NCI-H1105 (cell line): Measurements from ENCODE around the gene MIPOL1.
"Not testable (repeated sequence)": the region's sequence is repeated elsewhere in the genome, so short reads cannot be mapped to it uniquely, and the experiment has no call there.

Experiments
- DNase-seq: peaks from one replicate; lab custom pipeline; 2025; lab: John Stamatoyannopoulos, UW

The MIPOL1 gene

DNA sequence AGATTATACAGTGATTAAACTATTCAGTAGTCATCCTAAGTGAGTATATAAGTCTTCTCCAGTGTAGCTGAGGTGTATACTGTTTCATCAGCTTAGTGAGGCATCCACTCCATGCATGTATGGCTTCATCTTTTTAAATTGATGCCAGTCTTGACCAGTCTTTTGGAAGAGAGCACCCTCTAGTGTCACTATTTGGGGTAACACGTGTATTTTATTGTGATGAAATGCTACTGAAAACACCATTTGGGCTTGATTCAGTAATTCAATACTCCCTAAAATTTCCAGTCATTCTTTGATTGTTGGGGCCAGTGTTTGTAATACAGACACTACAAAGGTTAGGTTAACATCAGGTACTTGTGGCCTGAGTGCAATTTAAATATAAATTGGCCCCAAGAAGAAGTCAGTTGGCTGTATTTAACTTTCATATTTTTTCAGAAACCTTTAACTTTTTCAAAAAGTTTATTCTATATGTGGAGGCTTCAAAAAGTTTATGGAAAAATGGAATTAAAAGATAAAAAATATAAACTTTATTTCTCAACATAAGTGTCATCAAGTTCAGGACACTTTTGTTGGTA lies 35.3 kb downstream of the MIPOL1 start:
- DNase-seq: peak; percentile 54

DNA sequence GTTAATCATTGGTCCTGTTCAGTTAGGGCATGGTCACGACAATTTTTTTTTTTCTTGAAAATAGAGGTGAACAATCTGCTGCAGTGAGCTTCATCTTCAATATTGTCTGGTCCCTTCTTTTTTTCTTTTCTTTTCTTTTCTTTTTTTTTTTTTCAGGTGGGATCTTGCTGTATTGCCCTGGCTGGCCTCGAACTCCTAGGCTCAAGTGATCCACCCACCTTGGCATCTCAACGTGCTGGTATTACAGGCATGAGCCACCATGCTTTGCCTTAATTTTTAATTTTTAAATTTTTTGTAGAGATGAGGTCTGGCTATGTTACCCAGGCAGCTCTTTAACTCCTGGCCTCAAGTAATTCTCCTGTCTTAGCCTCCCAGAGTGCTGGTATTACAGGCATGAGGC lies 36.5 kb downstream of the MIPOL1 start:
- no peak for DNase-seq

DNA sequence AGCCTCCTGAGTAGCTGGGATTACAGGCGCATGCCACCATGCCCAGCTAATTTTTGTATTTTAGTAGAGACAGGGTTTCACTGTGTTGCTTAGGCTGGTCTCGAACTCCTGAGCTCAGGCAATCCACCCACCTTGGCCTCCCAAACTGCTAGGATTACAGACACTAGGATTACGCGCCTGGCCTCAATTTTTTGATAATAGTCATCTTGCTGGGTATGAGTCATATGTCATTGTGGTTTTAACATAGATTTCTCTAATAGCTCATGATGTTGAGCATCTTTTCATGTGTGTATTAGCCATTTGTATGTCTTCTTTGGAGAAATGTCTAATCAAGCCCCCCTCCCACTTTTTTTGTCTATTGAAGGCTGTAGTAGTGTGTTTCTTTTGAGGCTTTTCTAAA lies 38.3 kb downstream of the MIPOL1 start:
- DNase-seq: not testable (repeated sequence)

DNA sequence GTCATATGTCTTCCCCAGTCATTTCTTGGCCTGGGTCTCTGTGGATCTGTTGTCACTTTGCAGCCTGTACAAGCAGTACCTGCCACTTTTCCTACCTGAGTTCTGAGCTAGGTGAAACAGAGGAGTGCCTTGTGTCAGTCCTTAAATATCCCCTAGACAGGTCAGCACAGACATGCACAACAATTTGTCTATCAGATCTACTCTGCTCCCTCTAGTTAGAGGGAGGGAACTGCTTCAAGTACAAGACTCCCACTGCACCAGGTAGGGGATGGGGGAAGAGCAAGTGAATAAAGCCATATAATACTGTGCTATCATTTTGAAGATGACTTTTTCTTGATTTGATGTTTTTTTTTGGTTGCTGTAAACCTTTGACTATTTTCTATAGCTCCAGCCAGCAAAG lies 39.4 kb downstream of the MIPOL1 start:
- no peak for DNase-seq

DNA sequence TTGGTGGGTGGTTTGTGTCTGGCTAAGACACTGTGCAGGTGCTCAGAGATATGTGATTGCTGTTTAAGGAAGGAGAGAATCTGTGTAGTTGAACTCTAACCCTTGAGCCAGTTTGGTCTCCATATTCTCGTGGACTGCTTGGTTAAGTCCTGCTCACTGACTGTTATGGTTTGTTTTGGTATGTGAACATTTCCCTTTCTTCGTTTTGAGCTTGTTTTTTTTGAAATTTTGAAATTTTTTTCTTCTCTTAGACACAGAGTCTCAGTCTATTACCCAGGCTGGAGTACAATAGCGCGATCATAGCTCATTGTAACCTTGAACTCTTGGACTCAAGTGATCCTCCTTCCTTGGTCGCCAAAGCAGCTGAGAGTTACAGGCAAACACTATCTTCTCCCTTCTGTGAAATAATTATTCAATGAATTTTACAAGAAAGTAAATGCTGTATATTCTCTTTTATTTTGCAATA lies 40.0 kb downstream of the MIPOL1 start:
- no peak for DNase-seq

DNA sequence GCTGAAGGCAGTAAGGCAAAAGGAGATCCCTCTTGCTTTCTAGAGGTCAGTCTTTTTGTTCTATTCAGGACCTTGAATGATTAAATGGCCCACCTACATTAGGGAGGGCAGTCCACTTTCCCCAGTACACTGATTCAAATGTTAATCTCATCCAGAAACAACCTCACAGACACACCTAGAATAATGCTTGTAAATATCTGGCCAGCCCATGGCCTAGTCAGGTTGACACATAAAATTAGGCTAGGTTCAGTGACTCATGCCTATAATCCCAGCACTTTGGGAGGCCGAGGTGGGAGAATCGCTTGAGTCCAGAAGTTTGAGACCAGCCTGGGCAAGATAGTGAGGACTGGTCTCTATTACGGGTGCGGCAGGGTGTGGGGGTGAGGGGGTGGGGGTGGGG lies 43.5 kb downstream of the MIPOL1 start:
- DNase-seq: no peak

DNA sequence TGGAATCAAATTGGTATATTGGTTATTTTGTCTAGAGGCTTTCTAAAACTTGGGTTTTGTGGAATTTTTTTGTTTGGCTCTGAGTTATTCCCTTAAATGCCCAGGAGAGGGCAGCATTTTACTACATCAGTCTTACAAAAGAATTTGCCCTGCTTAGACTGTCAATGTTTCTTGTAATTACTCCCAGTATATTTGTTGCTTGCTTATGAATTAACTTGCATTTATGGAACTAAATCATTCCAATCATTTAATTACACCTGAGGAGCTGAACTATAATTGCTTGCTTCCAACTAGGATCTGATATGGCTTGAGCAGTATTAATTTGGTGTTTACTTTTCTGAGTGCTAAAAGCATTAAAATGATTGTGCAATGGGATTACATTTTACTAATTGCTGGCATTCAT lies 48.7 kb downstream of the MIPOL1 start:
- peak; percentile 87 for DNase-seq

DNA sequence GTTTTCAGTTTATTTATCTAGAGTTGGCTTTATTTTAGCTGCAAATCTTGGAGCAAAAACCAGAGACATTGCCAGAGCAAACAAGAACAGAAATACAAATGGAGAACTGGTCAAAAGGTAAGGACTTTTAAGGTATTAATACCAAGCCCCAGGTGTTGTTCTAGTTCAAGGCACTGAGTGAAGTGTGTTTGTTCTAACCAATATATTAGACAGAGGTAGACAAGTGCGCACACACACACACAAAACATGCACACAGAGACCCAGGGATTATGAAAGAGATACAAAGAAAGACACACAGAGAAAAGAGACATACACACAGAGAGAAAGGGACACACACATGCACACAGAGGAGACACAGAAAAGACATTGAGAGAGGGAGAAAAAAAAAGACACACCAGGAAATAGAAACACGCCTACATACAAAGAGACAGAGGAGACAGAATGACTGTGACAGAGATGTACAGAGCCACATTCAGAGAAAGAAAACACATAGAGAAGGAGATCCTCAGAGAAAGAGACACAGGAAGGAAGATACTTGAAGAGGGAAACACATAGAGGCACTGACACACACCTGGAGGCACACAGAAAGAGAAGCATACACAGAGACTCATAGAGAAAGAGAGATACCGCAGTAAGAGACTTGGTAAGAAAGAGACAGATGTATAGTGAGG lies 50.2 kb downstream of the MIPOL1 start:
- DNase-seq: no peak

DNA sequence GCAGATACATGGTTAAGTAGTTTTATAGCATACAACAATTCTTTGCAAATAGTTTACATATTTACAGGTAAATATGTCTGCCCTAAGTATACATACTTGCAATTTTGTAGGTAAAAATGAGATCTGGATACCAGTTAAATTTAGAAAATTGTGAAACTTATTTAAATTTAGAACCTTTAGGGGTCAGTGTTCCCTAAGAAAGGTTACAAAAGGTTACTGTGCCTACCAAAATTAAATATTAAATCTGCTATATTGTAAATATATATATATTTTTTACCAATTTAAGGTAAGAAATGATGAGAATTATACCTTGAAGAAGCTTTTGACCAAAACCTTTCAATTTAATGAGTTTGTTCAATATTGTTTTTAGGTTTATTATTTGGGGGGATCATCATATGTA lies 54.0 kb downstream of the MIPOL1 start:
- peak; percentile 25 for DNase-seq

DNA sequence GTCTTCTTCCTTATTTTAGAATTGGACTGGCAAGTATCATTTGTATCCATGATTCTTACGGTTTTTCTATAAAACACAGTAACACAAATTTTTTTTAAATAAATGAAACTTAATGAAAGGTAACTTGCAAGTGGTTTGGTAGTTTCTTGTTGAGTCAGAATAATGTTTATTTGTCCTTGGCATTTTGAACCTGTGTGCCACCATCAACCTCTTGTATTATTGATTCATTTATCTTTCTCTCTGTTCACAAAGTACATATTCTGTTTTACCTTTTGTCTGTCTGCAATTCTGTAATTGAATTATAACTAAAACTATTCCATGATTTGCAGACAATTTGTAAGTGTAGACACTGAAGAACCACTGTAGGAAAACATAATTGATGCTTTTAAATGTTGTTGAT lies 54.7 kb downstream of the MIPOL1 start:
- DNase-seq: no peak

DNA sequence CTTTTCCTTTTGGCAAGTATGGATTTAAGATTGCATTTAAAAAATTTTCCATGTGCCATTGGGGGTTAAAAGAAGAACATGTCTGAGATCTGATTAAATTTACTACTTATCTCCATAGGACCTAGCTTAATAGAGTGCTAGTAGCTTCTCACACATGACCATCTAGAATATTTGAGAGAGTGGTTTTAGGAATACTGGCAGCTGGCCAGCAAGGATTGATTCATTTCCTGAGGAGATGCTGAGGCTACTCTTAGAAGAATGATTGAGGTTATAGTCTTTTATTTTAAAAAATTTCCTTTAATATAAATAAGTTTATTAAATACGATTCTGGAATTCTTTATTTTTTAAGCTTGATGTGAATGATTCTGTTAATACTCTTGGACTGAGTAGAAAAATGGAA lies 56.2 kb downstream of the MIPOL1 start:
- peak; percentile 22 for DNase-seq

DNA sequence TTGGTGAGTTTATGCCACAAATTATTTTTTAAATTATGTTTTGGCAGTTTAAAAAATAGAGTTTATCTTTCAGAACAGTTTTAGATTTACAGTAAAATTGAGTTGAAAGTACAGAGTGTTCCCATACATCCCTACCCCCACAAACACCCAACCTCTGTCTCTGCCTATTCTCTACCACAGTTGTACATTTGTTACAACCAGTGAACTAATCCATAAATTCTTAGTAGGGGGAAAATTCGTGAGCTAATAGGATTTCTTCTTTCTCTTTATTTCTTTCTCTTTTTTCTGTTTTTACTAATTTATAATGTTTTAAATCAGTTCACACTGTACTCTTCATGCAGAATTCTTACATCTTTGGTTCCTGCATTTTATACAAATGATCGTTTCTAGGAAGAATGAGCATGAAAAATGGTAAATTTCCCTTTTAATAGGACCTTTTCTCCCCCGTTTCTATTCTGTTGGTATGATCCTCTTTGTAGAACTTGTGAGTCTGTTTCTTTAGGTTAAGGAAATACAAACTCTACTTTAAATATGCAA lies 56.7 kb downstream of the MIPOL1 start:
- no peak for DNase-seq

DNA sequence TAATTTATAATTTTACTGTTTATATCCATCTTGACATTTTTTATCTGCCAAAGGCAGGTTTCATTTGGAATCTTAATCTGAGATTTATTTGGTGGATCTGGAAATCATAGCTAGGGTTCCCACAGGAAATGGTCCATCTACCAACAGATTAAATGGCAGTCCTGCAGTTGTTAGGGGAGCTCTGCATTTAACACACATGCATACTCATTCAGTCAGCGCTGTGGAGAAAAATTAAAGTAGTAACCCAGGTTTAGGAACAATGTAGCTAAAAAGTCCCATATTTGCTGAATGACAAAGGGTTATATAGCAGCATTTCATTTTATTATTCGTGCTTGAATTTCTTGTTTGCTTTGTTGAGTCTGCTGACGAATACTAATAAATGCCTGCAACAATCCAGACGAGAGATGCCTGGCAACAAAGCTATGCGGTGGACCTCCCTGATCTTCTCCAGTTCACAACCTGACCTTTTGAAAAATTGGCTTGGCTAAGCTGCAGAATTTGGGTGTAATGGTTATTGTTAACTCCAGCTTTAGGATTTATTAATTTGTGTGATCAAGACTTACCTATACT lies 59.8 kb downstream of the MIPOL1 start:
- no peak for DNase-seq

DNA sequence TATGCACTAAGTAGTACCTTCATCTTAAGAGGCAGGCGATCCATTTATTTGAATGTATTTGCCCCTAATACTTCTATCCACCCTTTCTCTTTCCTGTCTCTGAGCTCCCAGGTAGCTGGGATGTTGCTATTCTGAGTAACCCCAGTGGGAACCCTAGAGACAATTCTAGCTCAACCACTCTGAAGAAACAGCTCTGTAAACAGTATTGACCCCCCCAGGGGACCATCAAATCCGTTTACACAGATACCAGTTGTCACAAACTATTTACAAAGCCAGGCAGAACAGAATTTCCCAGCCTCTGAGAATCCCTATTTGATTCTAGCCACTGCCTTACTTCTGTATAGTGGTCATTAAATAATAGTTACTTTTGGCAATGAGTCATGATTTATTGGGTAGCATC lies 64.9 kb downstream of the MIPOL1 start:
- DNase-seq: no peak

DNA sequence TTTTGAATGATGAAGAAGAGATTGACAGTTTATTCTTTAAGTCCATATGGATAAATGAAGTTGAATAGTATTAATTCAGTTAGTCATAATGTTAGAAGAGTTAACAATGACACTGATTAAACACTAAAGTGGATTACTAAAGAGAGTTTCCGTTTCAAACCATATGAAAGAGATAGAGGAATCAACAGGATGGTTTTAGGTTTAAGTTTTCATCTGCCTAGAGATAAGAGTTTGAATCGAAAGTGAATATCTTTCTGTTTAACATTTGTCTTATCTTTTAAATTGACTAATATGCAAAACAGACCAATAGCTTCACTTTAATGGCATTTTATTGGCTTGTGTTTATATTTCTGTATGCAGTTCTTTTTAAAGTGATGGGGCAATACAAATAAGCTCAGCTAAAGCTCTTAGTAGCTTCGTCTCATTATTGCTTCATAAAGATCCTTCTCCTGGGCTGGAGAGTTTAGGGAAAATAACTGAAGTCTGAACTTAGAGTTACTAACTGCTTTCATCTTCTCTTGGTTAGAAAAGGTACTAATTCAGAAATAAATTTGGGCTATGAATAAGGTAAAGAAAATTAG lies 66.0 kb downstream of the MIPOL1 start:
- DNase-seq: no peak

DNA sequence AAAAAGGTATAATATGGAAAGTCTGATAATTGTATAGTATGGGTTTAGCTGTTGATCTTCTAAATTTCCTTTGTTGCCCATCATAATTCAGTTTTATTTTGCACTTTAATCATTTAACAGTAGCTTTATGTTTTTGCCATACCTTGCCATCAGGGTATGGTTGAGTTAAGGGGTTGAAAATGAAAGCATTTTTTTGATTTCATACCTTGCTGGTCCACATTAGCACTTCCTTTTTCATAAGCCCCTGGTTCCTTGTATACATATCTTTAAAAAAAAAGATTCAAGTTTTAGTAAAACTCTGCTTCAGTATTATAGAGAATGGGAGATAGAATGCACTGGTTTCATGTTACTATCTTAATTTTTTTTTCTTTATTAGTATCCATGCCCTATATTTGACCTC lies 71.1 kb downstream of the MIPOL1 start:
- no peak for DNase-seq

DNA sequence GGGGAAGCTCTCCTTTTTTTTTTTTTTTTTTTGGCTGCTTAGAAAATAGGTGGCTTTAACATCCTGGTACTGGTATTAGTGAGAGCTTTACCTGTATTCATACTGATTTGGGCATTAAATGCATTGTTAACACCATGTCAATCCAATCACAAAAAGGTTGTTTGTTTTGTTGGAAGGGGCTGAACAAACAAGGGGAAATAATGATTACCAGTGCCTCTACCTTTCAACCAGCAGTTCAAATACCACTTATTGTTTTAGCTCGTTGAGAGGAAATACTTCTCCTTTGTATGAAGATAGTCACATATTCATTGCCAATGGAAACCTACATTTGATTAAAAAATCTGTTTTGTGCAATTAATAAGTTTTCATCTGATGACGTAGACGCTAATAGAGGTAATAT lies 72.9 kb downstream of the MIPOL1 start:
- no peak for DNase-seq

DNA sequence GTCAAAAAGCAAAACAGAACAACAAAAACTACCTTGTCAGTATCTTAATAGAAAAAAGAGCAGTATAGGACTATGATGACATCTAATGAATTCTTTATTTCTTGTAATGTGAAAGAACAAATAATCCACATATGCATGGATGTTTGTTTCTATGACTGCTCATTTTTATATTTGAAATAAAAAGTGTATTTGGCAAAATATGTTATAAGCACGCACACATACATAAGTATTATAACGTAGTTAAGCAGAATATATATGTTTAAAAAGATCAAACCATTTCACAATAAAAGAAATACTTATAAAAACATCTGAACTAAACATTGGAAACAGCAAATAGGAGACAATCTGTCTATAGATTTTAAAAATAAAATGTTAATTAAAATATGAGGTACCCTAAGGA lies 74.8 kb downstream of the MIPOL1 start:
- no peak for DNase-seq

DNA sequence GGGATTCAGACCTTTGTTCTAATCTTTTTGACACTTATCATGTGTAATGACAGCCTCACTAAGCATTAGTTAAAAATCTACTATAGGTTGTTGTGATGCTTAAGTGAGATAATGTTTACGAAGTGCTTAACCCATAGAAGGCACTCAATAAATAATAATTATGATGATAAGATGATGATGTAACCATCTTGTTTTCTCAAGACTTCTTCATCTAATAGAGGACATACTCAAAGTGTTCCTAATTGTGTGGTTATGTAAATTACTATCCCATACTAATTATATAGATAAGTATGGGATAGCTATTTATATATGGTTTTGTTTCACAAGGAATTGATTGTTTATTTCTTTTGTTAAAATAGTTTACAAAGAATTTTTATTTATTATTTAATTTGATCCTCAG lies 76.9 kb downstream of the MIPOL1 start:
- DNase-seq: no peak

DNA sequence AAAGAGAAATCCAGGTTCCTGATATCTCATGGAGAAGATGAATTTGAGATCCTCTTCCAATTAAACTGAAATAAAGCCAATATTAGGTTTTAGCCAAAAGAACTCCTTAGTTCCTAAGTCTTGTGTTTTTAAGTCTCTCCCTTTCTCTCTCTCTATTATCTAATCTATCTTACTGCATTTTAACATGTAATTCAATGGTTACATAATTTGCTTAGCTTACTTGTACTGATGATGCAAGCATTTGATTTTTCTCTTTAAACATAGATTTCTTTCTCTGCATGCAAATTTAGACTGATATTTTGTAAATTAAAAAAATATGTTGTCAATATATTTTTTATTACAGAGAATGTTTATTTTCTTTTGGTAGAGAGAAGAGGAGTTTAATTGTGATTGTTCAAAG lies 78.2 kb downstream of the MIPOL1 start:
- DNase-seq: no peak

DNA sequence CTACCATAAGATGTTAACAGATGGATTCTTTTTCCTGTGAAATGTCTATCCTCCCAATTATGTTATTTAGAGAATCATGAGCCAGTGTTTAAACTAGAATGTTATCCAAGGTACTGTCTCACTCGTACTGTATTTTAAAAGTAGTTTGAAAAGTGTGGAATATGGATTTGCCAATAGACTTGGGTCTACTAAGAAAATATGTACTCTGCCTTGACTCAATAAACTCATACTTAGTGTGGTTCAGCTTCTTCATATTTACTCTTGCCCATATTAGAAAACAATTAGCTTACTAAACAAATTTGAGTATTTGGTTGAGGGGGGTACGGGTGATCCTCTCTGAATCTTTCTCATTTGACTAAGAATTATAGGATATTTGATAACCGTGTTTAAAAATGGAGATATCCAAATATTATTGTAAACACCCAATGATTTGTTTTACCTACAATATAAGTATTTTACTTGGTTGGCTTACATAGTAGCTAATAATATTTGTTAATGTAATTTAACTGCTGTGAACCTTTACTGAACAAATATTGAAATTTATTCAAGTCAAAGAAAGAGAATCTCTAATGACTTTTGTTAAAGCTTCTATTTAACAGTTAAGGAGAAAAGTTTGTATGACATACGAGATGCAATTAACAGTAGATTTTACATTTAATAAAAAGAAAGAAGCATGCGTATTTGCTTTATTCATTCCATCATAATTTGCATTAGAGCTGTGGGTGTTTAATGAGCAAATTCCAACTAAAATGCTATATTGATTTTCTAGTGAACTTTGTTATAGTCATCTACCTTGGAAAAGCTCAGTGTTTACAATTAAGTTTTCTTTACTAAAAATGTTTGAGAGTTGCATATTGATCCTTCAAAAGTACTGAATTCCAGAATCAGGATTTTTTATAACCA lies 81.2 kb downstream of the MIPOL1 start:
- DNase-seq: no peak

DNA sequence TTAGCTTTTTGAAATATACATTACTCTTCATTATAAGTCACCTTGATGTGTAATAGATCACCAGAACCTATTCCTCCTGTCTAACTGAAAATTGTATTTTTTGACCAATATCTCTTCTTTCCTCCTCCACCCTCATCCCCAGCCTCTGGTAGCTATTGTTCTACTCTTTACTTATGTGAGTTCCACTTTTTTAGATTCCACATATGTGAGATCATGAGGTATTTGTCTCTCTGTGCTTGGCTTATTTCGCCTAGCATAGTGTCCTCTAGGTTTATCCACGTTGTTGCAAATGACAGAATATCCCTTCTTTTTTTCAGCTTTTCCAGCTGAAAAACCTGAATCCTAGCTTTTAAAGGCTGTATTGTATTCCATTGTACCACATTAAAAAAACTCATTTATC lies 82.1 kb downstream of the MIPOL1 start:
- DNase-seq: no peak
